ENCODE data around the gene COG8. TPM values are rescaled to one million over a fixed set of nuclear protein-coding genes. Genes with fewer than 3 reads are reported as not detected.

COG8 gene
- total and polyA plus RNA-seq, 9 donors, result 21.0 to 48.9 (median 40.7) TPM

DNA sequence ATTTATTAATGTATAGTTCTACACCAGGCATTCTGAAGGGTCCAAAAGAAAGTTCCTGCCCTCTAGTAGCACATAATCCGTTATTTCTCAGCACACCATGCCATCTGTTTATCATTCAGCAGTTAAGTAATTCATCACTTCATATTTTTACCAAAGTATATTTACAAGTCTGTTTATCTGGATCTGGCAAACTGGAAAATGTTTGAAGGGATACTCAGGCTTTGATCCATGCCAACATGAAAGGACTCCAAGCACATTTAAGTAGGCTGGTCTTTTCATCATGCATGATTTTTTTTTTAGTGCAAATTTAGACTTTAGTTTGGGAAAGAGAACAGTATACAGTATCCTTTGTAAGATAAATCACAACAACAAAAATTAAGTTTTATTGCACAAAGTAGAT is 32.3 kb downstream of the COG8 start:
- Histone ChIP-seq H3K4me3 (no peak overlapping the region), H3K27me3 (no peaks in the 10 kb centered on the region), H3K4me1 (ENCODE audit: insufficient read depth) (no peaks in the 10 kb centered on the region), H3K9me3 (no peaks in the 10 kb centered on the region), H3K27ac (no peak overlapping the region), H3K36me3 (no peaks in the 10 kb centered on the region)
- no peak for DNase-seq
- intact Hi-C loops (cut with DNase I), result no loop called here
- WGBS, 3 donors, result 78 to 90% (median 79%) methylated on average over 1 of the region's 1 CpG
- TF ChIP-seq, protein P1, sequence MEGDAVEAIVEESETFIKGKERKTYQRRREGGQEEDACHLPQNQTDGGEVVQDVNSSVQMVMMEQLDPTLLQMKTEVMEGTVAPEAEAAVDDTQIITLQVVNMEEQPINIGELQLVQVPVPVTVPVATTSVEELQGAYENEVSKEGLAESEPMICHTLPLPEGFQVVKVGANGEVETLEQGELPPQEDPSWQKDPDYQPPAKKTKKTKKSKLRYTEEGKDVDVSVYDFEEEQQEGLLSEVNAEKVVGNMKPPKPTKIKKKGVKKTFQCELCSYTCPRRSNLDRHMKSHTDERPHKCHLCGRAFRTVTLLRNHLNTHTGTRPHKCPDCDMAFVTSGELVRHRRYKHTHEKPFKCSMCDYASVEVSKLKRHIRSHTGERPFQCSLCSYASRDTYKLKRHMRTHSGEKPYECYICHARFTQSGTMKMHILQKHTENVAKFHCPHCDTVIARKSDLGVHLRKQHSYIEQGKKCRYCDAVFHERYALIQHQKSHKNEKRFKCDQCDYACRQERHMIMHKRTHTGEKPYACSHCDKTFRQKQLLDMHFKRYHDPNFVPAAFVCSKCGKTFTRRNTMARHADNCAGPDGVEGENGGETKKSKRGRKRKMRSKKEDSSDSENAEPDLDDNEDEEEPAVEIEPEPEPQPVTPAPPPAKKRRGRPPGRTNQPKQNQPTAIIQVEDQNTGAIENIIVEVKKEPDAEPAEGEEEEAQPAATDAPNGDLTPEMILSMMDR (IDR thresholded peaks at IDR 0.05), result no peak
- TF ChIP-seq POLR2A (IDR thresholded peaks at IDR 0.05) (no peak), EP300 (IDR thresholded peaks at IDR 0.05) (no peak)

DNA sequence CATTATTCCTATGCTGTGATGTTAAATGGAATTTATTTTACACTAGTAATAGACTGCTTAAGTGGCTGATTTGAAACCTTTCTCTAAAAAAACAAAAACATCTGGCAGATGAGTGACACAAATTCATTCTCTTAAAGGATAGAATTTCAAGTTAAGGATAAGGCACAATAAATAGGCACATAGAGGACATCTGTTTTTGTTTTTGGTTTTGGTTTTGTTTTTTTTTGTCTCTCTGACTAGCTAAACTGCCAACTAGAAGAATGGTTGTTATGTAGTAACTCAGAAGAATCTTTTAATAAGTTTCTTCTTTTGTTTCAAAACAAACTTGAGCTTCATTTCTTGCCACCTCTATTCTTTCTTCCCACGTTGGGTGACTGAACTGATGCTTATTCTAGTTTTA is 33.3 kb downstream of the COG8 start:
- Histone ChIP-seq H3K4me3 (no peak overlapping the region), H3K27me3 (no peaks in the 10 kb centered on the region), H3K36me3 (no peaks in the 10 kb centered on the region), H3K4me1 (ENCODE audit: insufficient read depth) (no peaks in the 10 kb centered on the region), H3K27ac (no peak overlapping the region), H3K9me3 (no peaks in the 10 kb centered on the region)
- no peak for DNase-seq
- TF ChIP-seq, protein P1 (IDR thresholded peaks at IDR 0.05), result no peak
- no peak for TF ChIP-seq EP300 (IDR thresholded peaks at IDR 0.05)
- no peak for TF ChIP-seq POLR2A (IDR thresholded peaks at IDR 0.05)
- WGBS, 3 donors, result 33 to 70% (median 57%) methylated on average over 1 of the region's 1 CpG
- intact Hi-C loops (cut with DNase I), result no loop called here

DNA sequence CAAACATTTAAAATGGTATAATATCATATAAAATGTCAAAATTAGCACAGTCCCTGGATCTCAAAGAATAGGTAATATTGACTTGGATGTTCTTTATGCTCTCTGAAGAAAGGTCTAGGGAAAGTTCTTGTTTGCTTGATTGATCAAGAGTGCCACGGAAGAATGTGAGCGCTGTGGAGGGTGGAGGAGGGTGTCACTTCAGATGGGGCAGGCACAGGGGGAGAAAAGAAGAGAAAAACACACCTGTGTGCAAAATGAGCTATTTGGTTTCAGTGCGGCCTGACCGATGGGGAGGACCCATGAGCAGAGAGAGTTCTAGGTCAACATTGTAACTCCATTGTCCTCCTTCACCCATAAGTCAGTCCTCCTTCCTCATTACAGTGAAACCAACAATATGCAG is 37.1 kb downstream of the COG8 start:
- Histone ChIP-seq H3K27me3 (no peaks in the 10 kb centered on the region), H3K4me3 (no peak overlapping the region), H3K36me3 (no peaks in the 10 kb centered on the region), H3K4me1 (ENCODE audit: insufficient read depth) (no peaks in the 10 kb centered on the region), H3K27ac (no peak overlapping the region), H3K9me3 (no peaks in the 10 kb centered on the region)
- TF ChIP-seq EP300 (IDR thresholded peaks at IDR 0.05), result no peak
- no peak for TF ChIP-seq POLR2A (IDR thresholded peaks at IDR 0.05)
- TF ChIP-seq, protein P1 (IDR thresholded peaks at IDR 0.05), result no peak
- intact Hi-C loops (cut with DNase I), result no loop called here
- no peak for DNase-seq
- 93 to 95% (median 95%) methylated on average over 4 of the region's 4 CpGs for WGBS, 3 donors

DNA sequence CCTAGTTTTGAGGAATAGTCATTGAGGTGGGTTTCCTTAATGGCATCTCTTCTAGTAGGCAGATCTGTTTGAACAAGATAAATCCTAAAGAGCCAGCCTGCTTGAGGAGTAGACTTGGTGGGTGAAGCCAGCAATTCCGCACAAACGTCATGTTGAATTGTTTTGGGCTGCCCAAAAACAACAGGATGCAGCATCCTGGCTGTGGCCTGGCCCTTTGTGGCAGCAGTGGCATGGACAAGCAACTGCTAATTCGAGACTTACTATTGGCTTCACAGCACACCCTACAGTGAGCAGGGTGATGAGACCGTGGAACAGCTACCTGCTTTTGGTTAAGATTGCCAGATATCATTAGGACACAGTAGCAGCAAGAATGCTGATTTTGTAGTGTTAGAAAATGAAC is 37.5 kb downstream of the COG8 start:
- no peaks in the 10 kb centered on the region for H3K36me3 ChIP-seq
- H3K27ac ChIP-seq, result no peak overlapping the region
- H3K4me1 ChIP-seq (ENCODE audit: insufficient read depth), result no peaks in the 10 kb centered on the region
- no peaks in the 10 kb centered on the region for H3K9me3 ChIP-seq
- H3K4me3 ChIP-seq, result no peak overlapping the region
- TF ChIP-seq, protein P1 (IDR thresholded peaks at IDR 0.05), result no peak
- no peak for TF ChIP-seq POLR2A (IDR thresholded peaks at IDR 0.05)
- TF ChIP-seq EP300 (IDR thresholded peaks at IDR 0.05), result no peak
- intact Hi-C loops (cut with DNase I), result no loop called here
- 83 to 95% (median 88%) methylated on average over 4 of the region's 4 CpGs for WGBS, 3 donors
- H3K27me3 ChIP-seq, result no peaks in the 10 kb centered on the region
- no peak for DNase-seq

DNA sequence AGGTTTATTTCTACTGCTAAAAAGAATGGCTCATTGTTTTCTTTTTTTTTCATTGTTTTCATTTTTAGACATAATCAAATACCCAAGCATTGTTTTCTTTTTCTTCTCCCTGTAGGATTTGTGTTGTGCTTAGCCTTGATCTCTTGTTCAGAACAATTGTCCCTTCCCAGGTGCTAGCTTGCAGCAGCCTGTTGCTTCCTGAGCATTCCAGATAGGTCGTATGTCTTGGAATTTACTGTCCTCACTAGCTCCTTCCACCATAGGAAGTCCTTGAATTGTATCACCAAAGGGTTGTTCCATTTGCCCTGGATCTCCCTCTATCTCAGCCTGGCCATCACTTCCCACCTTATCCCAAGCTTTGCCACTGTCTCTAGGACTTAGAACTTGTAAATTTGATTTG is 38.2 kb downstream of the COG8 start:
- Histone ChIP-seq H3K27me3 (no peaks in the 10 kb centered on the region), H3K4me1 (ENCODE audit: insufficient read depth) (no peaks in the 10 kb centered on the region), H3K9me3 (no peaks in the 10 kb centered on the region), H3K4me3 (no peak overlapping the region), H3K36me3 (no peaks in the 10 kb centered on the region), H3K27ac (no peak overlapping the region)
- WGBS, 3 donors, result 26 to 37% (median 31%) methylated on average over 1 of the region's 1 CpG
- DNase-seq, result no peak
- TF ChIP-seq EP300 (IDR thresholded peaks at IDR 0.05), result no peak
- TF ChIP-seq, protein P1 (IDR thresholded peaks at IDR 0.05), result no peak
- TF ChIP-seq POLR2A (IDR thresholded peaks at IDR 0.05), result no peak
- intact Hi-C loops (cut with DNase I), result no loop called here

Measured in ovary (tissue), 9 donors.